OCI-LY1 (cell line): ENCODE results near the gene ZHX3.

Experiments used
- H2AFZ ChIP-seq: fragments of 200-600 bp; sonication (generic), shearing (Covaris generic); 2 replicates; pipeline ENCODE4 v1.6.0; 2014; ENCODE audit warnings: antibody characterized with exemption, mild to moderate bottlenecking, low read length
- H3F3A ChIP-seq: fragments of 200-600 bp; sonication (generic), shearing (Covaris generic); 2 replicates; pipeline ENCODE4 v1.6.0; 2014; ENCODE audit warnings: mild to moderate bottlenecking, antibody characterized with exemption, low read length, moderate library complexity; ENCODE audit not compliant: insufficient read depth
- H3K27ac ChIP-seq: fragments of 200-600 bp; sonication (generic); 2 replicates; pipeline ENCODE4 v1.5.1; 2014; ENCODE audit warnings: low read length, mixed run types, mild to moderate bottlenecking, low read depth; ENCODE audit not compliant: poor library complexity, severe bottlenecking
- H3K27me3 ChIP-seq: fragments of 200-600 bp; sonication (generic); 2 replicates; pipeline ENCODE4 v1.6.0; 2014; ENCODE audit warnings: antibody characterized with exemption, mild to moderate bottlenecking, low read length, moderate library complexity; ENCODE audit not compliant: insufficient read depth
- H3K36me3 ChIP-seq: fragments of 200-600 bp; sonication (generic); 2 replicates; pipeline ENCODE4 v1.6.1; 2014; ENCODE audit warnings: mild to moderate bottlenecking, antibody characterized with exemption, low read length, moderate library complexity, mixed read lengths; ENCODE audit not compliant: insufficient read depth
- H3K4me1 ChIP-seq: fragments of 200-600 bp; sonication (generic); 2 replicates; pipeline ENCODE4 v1.5.1; 2014; ENCODE audit warnings: mild to moderate bottlenecking, low read length, moderate library complexity; ENCODE audit not compliant: insufficient read depth, severe bottlenecking
- H3K4me2 ChIP-seq: fragments of 200-600 bp; sonication (generic), shearing (Covaris generic); 2 replicates; pipeline ENCODE4 v1.6.1; 2014; ENCODE audit warnings: low read length
- H3K4me3 ChIP-seq: fragments of 200-600 bp; sonication (generic); 2 replicates; pipeline ENCODE4 v1.5.1; 2014; ENCODE audit warnings: low read length, low read depth, mild to moderate bottlenecking, mixed read lengths; ENCODE audit not compliant: poor library complexity, severe bottlenecking
- H3K79me2 ChIP-seq: fragments of 200-600 bp; shearing (Covaris generic); 2 replicates; pipeline ENCODE4 v1.6.1; 2016; ENCODE audit warnings: mixed run types, low read length, mixed read lengths; ENCODE audit not compliant: insufficient read depth
- H3K9ac ChIP-seq: fragments of 200-600 bp; sonication (generic), shearing (Covaris generic); 2 replicates; pipeline ENCODE4 v1.6.1; 2014; ENCODE audit warnings: mild to moderate bottlenecking, low read length, mixed read lengths
- H3K9me2 ChIP-seq: fragments of 200-600 bp; sonication (generic), shearing (Covaris generic); 2 replicates; pipeline ENCODE4 v1.6.1; 2014; ENCODE audit warnings: low read depth, mild to moderate bottlenecking, low read length, mixed read lengths
- H3K9me3 ChIP-seq: fragments of 200-600 bp; shearing (Covaris generic); 2 replicates; pipeline ENCODE4 v1.6.1; 2014; ENCODE audit warnings: low read length, mixed read lengths
- H4K20me1 ChIP-seq: fragments of 200-600 bp; sonication (generic), shearing (Covaris generic); 2 replicates; pipeline ENCODE4 v1.6.0; 2016; ENCODE audit warnings: mild to moderate bottlenecking, low read length; ENCODE audit not compliant: insufficient read depth
- CTCF ChIP-seq: fragments of 200-600 bp; sonication (generic), shearing (Covaris generic); IDR thresholded peaks from 2 replicates; pipeline ENCODE4 v1.5.1; 2017; ENCODE audit warnings: mild to moderate bottlenecking, antibody characterized with exemption, low read length, moderate library complexity, mixed read lengths
- EZH2 ChIP-seq: fragments of 200-600 bp; sonication (generic), shearing (Covaris generic); IDR thresholded peaks from 2 replicates; pipeline ENCODE4 v1.8.0; 2017; ENCODE audit warnings: borderline replicate concordance, mixed run types, mild to moderate bottlenecking, antibody characterized with exemption, low read length, moderate library complexity, mixed read lengths

ZHX3 gene

GRCh38 chr20:41167118-41167470 is 150.4 kb downstream of the ZHX3 start:
- Histone ChIP-seq H3K4me2 (no peak overlapping the region), H3K27me3 (no peaks in the 10 kb centered on the region), H3K27ac (no peak overlapping the region), H3K4me3 (no peak overlapping the region), H3K9ac (no peak overlapping the region), H3K79me2 (no peaks in the 10 kb centered on the region), H3F3A (no peaks in the 10 kb centered on the region), H2AFZ (no peak overlapping the region), H3K9me2 (no peaks in the 10 kb centered on the region), H3K4me1 (no peaks in the 10 kb centered on the region), H3K36me3 (peaks cover 93% of the 10 kb centered on the region), H4K20me1 (no peaks in the 10 kb centered on the region), H3K9me3 (no peaks in the 10 kb centered on the region)
- no peak for TF ChIP-seq EZH2
- TF ChIP-seq CTCF = no peak

DNA sequence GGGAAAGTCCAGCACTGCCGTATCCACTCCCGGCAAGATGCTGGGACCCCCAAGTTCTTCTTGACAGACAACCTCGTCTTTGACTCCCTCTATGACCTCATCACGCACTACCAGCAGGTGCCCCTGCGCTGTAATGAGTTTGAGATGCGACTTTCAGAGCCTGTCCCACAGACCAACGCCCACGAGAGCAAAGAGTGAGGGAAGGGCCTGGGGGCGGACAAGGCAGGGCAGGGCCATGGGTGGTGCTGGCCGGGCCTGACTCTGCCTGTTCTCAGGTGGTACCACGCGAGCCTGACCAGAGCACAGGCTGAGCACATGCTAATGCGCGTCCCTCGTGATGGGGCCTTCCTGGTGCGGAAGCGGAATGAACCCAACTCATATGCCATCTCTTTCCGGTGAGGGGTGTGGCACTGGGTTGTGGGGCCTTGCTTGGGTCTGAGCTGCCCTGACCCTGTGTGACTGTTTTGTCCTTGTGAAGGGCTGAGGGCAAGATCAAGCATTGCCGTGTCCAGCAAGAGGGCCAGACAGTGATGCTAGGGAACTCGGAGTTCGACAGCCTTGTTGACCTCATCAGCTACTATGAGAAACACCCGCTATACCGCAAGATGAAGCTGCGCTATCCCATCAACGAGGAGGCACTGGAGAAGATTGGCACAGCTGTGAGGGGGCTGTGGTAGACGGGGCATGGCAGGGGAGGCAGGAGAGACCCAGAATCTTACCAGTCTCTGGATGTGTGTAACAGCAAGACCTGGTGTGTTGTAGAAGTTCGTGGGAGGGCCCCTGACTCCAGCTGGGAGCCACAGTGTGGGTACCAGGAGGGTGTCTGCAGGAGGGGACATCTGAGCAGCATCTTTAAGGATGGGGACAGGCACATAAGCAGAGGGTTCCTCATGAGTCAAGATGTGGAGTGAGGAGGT is 151.1 kb downstream of the ZHX3 start:
- Histone ChIP-seq H3K27ac (no peak overlapping the region), H3K4me1 (no peaks in the 10 kb centered on the region), H3K9me2 (no peaks in the 10 kb centered on the region), H3K27me3 (no peaks in the 10 kb centered on the region), H3K36me3 (peaks cover 87% of the 10 kb centered on the region), H4K20me1 (no peaks in the 10 kb centered on the region), H3K79me2 (no peaks in the 10 kb centered on the region), H3K4me3 (no peak overlapping the region), H2AFZ (no peak overlapping the region), H3K4me2 (no peak overlapping the region), H3K9me3 (no peaks in the 10 kb centered on the region), H3F3A (no peaks in the 10 kb centered on the region), H3K9ac (no peak overlapping the region)
- TF ChIP-seq EZH2 = no peak
- no peak for TF ChIP-seq CTCF

DNA sequence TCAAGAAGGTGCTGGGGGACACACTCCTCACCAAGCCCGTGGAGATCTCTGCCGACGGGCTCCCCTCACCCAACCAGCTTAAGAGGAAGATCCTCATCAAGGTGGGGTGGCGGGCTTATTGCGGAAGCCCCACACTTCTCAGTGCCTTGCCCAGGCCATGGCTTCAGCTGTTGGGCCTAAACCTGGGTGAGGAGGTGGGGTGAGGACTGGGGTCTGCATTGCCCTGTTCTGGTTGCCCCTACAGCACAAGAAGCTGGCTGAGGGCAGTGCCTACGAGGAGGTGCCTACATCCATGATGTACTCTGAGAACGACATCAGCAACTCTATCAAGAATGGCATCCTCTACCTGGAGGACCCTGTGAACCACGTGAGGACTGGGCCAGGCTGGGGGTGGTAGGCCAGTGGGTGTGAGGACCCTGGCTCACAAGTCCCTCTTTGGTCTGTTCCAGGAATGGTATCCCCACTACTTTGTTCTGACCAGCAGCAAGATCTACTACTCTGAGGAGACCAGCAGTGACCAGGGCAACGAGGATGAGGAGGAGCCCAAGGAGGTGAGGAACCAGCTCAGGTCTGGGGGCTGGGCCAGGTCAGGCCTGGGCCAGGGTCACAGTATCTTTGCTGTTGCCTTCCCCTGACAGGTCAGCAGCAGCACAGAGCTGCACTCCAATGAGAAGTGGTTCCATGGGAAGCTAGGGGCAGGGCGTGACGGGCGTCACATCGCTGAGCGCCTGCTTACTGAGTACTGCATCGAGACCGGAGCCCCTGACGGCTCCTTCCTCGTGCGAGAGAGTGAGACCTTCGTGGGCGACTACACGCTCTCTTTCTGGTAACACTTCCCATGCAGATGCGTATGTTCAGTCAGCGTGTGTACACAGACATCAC is 152.3 kb downstream of the ZHX3 start:
- no peaks in the 10 kb centered on the region for H3K27me3 ChIP-seq
- H3K36me3 ChIP-seq = peaks cover 90% of the 10 kb centered on the region
- H3K9me2 ChIP-seq = no peaks in the 10 kb centered on the region

More for the DNA sequence above, 152.3 kb downstream of the ZHX3 start:
- Histone ChIP-seq H2AFZ (no peak overlapping the region), H3F3A (no peaks in the 10 kb centered on the region), H3K9me3 (no peaks in the 10 kb centered on the region), H3K4me1 (no peaks in the 10 kb centered on the region), H3K79me2 (no peaks in the 10 kb centered on the region), H3K9ac (no peak overlapping the region), H4K20me1 (no peaks in the 10 kb centered on the region), H3K4me2 (no peak overlapping the region), H3K4me3 (no peak overlapping the region), H3K27ac (no peak overlapping the region)
- TF ChIP-seq EZH2 (no peak), CTCF (no peak)
